Measurements from ENCODE around the gene CIAO2A.

GRCh38 chr15:64112904-64113303, 19.3 kb upstream of the CIAO2A start:
- no peak for TF ChIP-seq POLR2A (IDR thresholded peaks at IDR 0.05)
- TF ChIP-seq CTCF (IDR thresholded peaks at IDR 0.05): no peak
